Type B pancreatic cell (in vitro differentiated cells): ENCODE results near the gene SEL1L3. TPM values are rescaled to one million over a fixed set of nuclear protein-coding genes. Genes with fewer than 3 reads are reported as not detected.
A peak's percentile ranks its signal among the peaks of the same experiment; 100 is the strongest.

Source experiments
- DNase-seq: peaks from one replicate; pipeline ENCODE4 v3.0.0; 2021; ENCODE audit warnings: mixed read lengths; ENCODE audit not compliant: unreplicated experiment; ENCODE audit errors: extremely low spot score
- H3K27ac Mint-ChIP-seq: 2 replicates; pipeline ENCODE4 v1.8.0; 2021; ENCODE audit warnings: mild to moderate bottlenecking, mixed read lengths
- H3K27me3 Mint-ChIP-seq: 2 replicates; pipeline ENCODE4 v1.8.0; 2021; ENCODE audit warnings: mixed read lengths
- H3K36me3 Mint-ChIP-seq: 2 replicates; pipeline ENCODE4 v1.8.0; 2021; ENCODE audit warnings: mixed read lengths
- H3K4me1 Mint-ChIP-seq: one replicate; pipeline ENCODE4 v1.8.0; 2021; ENCODE audit warnings: mixed read lengths; ENCODE audit not compliant: unreplicated experiment
- H3K4me3 Mint-ChIP-seq: 2 replicates; pipeline ENCODE4 v1.8.0; 2021; ENCODE audit warnings: mild to moderate bottlenecking, mixed read lengths
- H3K9me3 Mint-ChIP-seq: 2 replicates; pipeline ENCODE4 v1.8.0; 2021; ENCODE audit warnings: mixed read lengths
- total RNA-seq: library from RNA; stranded (reverse); gene quantifications from 2 replicates; pipeline ENCODE4 v1.2.1, GENCODE V29; 2021; ENCODE audit warnings: low replicate concordance
- TF ChIP-seq, protein P1 (sequence below): fragments of 200-600 bp; sonication (generic); conservative IDR thresholded peaks from 2 replicates; pipeline ENCODE4 v1.5.0; 2021; ENCODE audit warnings: antibody characterized with exemption, mild to moderate bottlenecking

Gene SEL1L3
- total RNA-seq, 1 donor from 2014 or later, result 28.2 TPM

DNA sequence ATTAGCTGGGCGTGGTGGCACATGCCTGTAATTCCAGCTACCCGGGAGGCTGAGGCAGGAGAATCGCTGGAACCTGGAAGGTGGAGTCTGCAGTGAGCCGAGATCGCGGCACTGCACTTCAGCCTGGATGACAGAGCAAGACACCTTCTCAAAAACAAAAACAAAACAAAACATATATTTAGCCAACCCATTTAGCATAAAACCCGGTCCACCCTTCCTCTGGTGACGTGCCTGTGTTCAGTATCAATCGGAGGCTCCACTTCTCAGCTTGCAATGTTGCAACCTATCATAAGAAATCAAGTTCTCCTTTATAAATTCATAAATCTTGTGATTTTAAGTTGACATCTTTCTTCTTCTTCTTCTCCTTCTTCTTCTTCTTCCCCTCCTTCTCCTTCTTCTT lies 133.2 kb downstream of the SEL1L3 start:
- H3K27me3 Mint-ChIP-seq, result no peaks in the 10 kb centered on the region
- no peak overlapping the region for H3K27ac Mint-ChIP-seq
- TF ChIP-seq, protein P1, sequence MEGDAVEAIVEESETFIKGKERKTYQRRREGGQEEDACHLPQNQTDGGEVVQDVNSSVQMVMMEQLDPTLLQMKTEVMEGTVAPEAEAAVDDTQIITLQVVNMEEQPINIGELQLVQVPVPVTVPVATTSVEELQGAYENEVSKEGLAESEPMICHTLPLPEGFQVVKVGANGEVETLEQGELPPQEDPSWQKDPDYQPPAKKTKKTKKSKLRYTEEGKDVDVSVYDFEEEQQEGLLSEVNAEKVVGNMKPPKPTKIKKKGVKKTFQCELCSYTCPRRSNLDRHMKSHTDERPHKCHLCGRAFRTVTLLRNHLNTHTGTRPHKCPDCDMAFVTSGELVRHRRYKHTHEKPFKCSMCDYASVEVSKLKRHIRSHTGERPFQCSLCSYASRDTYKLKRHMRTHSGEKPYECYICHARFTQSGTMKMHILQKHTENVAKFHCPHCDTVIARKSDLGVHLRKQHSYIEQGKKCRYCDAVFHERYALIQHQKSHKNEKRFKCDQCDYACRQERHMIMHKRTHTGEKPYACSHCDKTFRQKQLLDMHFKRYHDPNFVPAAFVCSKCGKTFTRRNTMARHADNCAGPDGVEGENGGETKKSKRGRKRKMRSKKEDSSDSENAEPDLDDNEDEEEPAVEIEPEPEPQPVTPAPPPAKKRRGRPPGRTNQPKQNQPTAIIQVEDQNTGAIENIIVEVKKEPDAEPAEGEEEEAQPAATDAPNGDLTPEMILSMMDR, result no peak
- H3K4me1 Mint-ChIP-seq, result no peaks in the 10 kb centered on the region
- no peak overlapping the region for H3K4me3 Mint-ChIP-seq
- no peak for DNase-seq
- H3K9me3 Mint-ChIP-seq, result no peaks in the 10 kb centered on the region
- no peaks in the 10 kb centered on the region for H3K36me3 Mint-ChIP-seq

GRCh38 chr4:25728886-25729285 lies 133.9 kb downstream of the SEL1L3 start:
- no peaks in the 10 kb centered on the region for H3K27me3 Mint-ChIP-seq
- no peak for DNase-seq
- H3K9me3 Mint-ChIP-seq, result no peaks in the 10 kb centered on the region
- H3K36me3 Mint-ChIP-seq, result no peaks in the 10 kb centered on the region
- TF ChIP-seq, protein P1, result no peak
- H3K4me1 Mint-ChIP-seq, result no peaks in the 10 kb centered on the region
- H3K4me3 Mint-ChIP-seq, result no peak overlapping the region
- H3K27ac Mint-ChIP-seq, result no peak overlapping the region

DNA sequence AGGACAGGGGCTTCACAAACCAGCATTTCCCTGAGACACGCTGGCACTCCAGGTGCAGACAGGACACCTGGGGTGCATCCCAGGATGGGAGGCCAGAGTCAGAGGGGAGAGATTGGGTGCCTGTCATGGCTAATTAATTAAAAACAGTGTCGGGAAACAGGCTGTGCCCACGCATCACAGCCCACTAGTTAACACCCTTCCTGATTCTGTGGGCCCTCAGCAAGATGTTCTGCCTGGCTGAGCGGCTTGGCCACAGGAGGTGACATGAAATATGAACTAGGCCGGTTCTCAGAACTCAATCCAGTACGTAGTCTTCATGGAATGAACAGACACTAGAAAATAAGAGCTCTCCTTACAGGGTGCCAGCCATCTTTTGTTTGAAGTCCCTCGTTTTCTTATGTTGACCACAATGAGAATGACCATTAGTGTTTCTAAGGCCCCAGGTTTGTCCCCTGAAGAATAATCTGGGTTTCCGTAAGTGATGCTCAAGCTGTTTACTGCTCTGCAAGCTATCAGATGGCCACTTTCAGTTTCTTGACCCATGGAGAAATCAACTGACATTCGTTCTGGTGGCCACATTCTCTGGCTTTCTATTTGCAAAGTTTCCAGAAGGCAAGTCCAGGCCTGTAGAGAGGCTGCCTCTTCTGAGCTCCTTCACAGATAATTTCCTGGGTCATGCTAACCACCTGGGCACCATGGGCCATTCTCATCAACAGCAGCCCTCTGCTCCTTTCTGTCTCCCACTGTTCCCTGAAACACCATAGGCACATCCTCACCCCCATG lies 134.9 kb downstream of the SEL1L3 start:
- Mint-ChIP-seq H3K4me3 (no peak overlapping the region), H3K36me3 (no peaks in the 10 kb centered on the region), H3K9me3 (no peaks in the 10 kb centered on the region), H3K27me3 (no peaks in the 10 kb centered on the region), H3K27ac (peak overlapping the region; percentile 44), H3K4me1 (no peaks in the 10 kb centered on the region)
- DNase-seq, result no peak
- TF ChIP-seq, protein P1, result no peak

- no peaks in the 10 kb centered on the region for H3K36me3 Mint-ChIP-seq
- no peak for DNase-seq
- TF ChIP-seq, protein P1, result no peak
- H3K9me3 Mint-ChIP-seq, result no peaks in the 10 kb centered on the region
- H3K4me3 Mint-ChIP-seq, result no peak overlapping the region
- H3K4me1 Mint-ChIP-seq, result no peaks in the 10 kb centered on the region
- no peak overlapping the region for H3K27ac Mint-ChIP-seq
- H3K27me3 Mint-ChIP-seq, result no peaks in the 10 kb centered on the region
Measured at GRCh38 chr4:25725870-25726269, 136.9 kb downstream of the SEL1L3 start.

- Mint-ChIP-seq H3K4me1 (no peaks in the 10 kb centered on the region), H3K4me3 (no peak overlapping the region), H3K9me3 (no peaks in the 10 kb centered on the region), H3K27me3 (no peaks in the 10 kb centered on the region), H3K36me3 (no peaks in the 10 kb centered on the region), H3K27ac (no peak overlapping the region)
- TF ChIP-seq, protein P1, result no peak
- no peak for DNase-seq
Measured at GRCh38 chr4:25723409-25723808, 139.4 kb downstream of the SEL1L3 start.
